GM18498 (cell line): Measurements from ENCODE around the gene TAT.
"Not testable (repeated sequence)": the region's sequence is repeated elsewhere in the genome, so short reads cannot be mapped to it uniquely, and the experiment has no call there.

Source experiments
- ATAC-seq: cut with Tn5 transposase; IDR thresholded peaks from one replicate; pipeline ENCODE4 v1.9.1; 2021; ENCODE audit warnings: mild to moderate bottlenecking, moderate library complexity; ENCODE audit not compliant: unreplicated experiment

Gene TAT

DNA sequence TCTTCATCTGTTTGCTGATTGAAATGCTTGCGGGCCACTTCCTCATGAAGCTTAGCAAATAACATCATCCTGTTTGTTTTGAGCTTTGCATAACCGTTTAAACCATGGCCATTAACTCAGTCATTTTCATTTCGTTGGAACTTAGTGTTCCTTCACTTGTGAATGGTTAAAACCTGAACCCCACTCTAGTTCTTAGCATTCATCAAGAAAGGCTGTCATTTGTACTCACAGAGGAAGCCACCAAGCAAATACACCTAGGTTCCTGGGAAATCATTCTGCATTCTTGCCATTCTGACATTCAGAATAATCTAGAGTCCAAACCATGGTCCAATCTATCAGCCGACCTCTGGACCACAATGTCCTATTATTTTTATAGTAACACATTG, 8.4 kb upstream of the TAT start:
- ATAC-seq: no peak

DNA sequence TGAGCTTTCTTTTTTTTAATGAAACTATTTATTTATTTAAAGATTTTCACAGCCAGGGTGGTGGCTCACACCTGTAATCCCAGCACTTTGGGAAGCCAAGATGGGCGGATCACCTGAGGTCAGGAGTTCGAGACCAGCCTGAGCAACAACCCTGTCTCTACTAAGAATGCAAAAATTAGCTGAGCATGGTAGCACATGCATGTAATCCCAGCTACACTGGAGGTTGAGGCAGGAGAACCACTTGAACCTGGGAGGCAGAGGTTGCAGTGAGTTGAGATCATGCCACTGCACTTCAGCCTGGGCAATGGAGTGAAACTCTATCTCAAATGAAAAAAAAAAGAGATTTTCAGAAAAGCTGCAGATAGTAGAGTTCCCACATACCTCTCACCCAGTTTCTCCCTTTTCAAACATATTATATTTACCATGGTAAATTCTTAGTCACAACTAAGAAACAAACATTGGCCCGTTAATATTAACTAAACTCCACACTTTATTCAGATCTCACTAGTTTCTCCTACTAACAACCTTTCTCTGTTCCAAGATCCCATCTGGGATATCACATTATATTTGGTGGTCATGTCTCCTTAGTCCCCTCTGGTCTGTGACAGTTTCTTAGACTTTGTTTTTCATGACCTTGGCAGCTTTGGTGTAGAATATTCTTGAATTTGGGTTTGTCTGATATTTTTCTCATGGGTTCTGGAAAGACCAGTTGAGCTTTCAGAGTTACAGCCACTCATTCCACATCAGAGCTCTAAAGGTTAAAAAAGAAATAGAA, 7.8 kb upstream of the TAT start:
- ATAC-seq: no peak

DNA sequence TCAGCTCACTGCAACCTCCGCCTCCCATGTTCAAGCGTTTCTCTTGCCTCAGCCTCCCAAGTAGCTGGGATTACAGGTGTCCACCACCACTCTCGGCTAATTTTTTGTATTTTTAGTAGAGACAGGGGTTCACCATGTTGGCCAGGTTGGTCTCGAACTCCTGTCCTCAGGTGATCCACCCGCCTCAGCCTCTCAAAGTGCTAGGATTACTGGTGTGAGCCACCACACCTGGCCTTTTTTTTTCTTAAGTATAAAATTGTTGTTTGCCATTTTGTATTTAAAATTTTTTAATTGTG, 5.6 kb upstream of the TAT start:
- not testable (repeated sequence) for ATAC-seq

DNA sequence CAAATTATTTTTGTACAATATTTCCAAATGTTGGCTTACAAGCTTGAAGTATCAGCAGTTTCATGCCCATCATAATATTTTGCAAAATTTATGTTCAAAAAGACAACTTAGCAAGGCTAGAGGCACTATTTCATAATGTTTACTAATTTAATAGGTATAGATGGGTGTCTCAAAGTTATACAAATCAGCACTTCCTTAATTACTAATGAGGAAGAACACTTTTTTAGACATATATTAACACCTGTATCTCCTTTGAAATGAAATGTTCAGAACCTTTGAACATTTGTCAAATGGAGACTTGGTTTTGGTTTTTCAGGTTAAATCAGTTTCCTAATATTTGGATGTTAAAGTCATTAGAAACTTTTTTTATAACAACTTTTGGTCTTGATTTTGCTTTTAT, 2.2 kb downstream of the TAT start:
- no peak for ATAC-seq

GRCh38 chr16:71573387-71574094, 3.4 kb downstream of the TAT start:
- ATAC-seq: no peak

- no peak for ATAC-seq
These were observed 4.3 kb downstream of the TAT start for GRCh38 chr16:71572497-71573116.

GRCh38 chr16:71570144-71570543, 6.7 kb downstream of the TAT start:
- ATAC-seq: no peak

DNA sequence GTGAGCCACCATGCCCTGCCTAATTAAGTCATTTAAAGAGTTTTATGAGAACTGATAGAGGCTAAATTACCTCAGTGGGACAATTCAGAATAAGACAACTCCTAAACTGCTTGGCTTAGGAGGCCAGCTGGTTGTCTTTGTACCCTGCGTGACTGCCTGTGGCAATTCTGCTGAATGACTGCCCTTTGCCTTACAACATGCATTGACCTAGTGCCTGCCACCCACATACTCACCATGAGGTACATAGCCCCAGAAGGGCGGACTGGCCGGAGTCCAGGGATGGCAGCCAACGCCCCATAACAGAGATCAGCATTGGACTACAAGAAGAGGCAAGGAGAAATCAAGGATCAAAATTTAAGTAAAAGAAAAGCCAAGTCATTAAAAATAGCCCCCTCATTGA, 7.3 kb downstream of the TAT start:
- ATAC-seq: no peak

DNA sequence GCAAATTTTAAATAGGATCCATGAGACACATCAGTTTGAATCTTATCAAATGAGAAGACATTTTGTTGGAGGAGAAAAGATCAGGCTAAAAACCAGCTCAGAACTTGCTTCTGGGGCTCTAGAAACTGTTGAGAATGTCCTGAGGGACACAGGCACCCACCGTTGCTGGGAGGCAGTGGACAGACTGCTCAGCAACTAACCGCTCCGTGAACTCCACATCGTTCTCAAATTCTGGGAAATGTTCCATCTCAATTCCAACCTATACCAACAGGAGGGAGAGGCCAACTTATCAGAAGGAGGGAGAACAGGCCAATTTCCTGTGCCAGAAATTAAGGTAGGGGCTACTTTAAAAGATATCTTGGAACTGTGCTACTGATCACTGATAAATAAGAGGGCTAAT, 8.3 kb downstream of the TAT start:
- ATAC-seq: no peak

GRCh38 chr16:71567931-71568330, 9.0 kb downstream of the TAT start:
- no peak for ATAC-seq

- no peak for ATAC-seq
These were observed 10.8 kb downstream of the TAT start for GRCh38 chr16:71565812-71566700.

DNA sequence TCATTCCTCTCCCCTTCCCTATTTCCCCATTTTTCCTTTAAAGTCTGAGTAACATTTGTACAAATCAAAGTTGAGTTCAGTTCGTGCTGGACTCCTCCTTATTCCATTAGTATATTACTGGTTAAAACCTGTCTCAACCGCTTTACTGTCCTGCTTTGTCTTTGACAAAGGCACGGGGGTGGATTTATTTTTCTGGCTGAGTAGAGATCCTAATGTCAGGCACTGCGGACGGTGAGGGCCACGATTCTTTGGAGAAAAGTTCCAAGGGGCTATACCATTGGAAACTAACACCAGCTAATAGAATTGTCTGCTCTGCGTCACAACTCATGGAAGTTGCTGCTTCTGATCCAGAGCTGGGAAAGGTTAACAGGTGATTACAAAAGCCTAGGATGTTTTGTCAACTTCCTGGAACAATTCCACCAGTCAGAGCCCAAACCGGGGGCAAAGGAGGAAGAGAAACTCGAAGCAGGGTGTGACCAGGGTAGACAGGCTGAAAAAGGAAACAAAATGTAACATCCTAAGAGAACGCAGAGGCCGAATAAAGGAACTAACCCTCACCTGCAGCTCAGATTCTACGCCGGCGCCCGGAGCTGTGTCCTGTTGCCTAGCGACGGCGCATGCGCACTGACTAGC, 12.4 kb downstream of the TAT start:
- no peak for ATAC-seq

GRCh38 chr16:71562552-71562951, 14.3 kb downstream of the TAT start:
- no peak for ATAC-seq

GRCh38 chr16:71561886-71562285, 15.0 kb downstream of the TAT start:
- not testable (repeated sequence) for ATAC-seq

- ATAC-seq: no peak
These were observed 17.0 kb downstream of the TAT start for GRCh38 chr16:71559855-71560254.

DNA sequence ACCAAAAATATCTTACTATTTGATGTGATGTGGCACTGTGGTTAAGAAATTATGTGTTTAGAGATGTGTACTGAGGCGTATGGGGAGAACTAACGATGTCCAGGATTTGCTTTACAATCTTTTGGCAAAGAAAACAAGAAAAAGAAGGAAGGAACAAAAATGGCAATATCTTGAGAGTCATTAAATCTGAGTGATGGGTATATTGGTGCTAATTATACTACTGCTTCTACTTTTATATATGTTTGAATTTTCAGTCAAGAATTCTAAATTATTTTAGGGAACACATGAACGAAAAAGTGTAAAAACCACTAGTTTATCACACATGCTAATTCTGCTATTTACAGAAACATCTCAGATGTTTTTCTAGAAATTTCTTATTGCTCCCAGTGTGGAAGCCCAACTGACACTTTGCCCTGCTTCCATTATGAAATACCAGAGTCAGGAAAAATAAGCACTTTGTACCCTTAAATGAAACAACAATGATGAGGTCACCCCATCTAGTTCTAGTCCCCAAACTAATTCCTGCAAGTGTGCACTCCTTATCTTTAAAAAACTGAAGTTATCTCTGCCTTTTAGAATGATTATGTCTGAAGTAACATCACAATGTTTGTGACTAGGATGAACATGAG, 18.8 kb downstream of the TAT start:
- ATAC-seq: no peak

GRCh38 chr16:71557299-71557698, 19.6 kb downstream of the TAT start:
- ATAC-seq: no peak

- ATAC-seq: no peak
These were observed 21.5 kb downstream of the TAT start for GRCh38 chr16:71555230-71555891.

DNA sequence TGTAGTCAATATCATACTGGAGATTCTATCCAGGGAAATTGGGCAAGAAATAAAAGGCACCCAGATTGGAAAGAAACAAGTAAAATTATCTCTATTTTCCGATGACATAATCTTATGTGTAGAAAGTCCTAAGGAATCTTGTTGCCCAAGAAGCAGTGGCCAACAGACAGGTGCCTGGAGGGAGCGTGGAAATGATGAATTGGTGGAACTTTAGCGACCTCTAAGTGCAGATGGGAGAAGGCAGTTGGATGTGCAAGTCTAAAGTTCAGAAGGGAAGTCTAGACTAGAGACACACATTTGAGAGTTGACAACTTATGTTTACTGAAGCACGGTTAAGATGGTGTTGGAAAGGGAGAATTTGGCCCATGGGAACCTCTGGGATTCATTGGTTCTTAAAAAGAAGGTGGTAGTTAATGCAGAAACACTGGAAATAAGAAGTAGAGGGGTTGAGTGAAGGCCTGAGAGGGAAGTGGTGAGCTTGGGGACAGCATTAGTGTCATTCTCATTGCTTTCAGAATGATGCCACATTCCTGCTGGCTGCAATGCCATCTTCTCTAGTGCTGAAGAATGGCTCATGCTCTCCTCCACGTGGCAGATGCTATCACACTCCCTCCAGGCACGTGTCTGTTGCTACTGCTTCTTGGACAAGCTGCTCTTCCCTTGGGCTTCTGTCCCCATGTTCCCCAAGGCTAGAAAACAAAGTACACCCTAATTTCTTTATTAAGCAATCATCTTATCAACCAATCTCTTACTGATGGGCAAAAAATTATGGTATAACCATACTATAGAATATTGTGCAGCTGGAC, 24.0 kb downstream of the TAT start:
- ATAC-seq: no peak
